Measurements from ENCODE around the gene LAMC2.
"Not testable (repeated sequence)": the region's sequence is repeated elsewhere in the genome, so short reads cannot be mapped to it uniquely, and the experiment has no call there.

Gene LAMC2

GRCh38 chr1:183239793-183240525 is 53.9 kb downstream of the LAMC2 start:
- DNase-seq = no peak

GRCh38 chr1:183240526-183240825 is 54.4 kb downstream of the LAMC2 start:
- no peak for DNase-seq

- DNase-seq = not testable (repeated sequence)
Observed at GRCh38 chr1:183240853-183241252, 54.8 kb downstream of the LAMC2 start.

- no peak for DNase-seq
Observed at GRCh38 chr1:183241471-183241870, 55.4 kb downstream of the LAMC2 start.

- DNase-seq = no peak
Observed at GRCh38 chr1:183242556-183242955, 56.5 kb downstream of the LAMC2 start.

GRCh38 chr1:183243161-183244050 is 57.3 kb downstream of the LAMC2 start:
- DNase-seq = no peak

GRCh38 chr1:183244466-183244865 is 58.4 kb downstream of the LAMC2 start:
- DNase-seq = no peak

GRCh38 chr1:183245357-183245756 is 59.3 kb downstream of the LAMC2 start:
- no peak for DNase-seq

GRCh38 chr1:183246436-183246835 is 60.4 kb downstream of the LAMC2 start:
- no peak for DNase-seq

GRCh38 chr1:183247066-183247465 is 61.0 kb downstream of the LAMC2 start:
- DNase-seq = no peak

- no peak for DNase-seq
Observed at GRCh38 chr1:183247484-183247883, 61.4 kb downstream of the LAMC2 start.

GRCh38 chr1:183247931-183248330 is 61.9 kb downstream of the LAMC2 start:
- DNase-seq = no peak

GRCh38 chr1:183248989-183249691 is 63.1 kb downstream of the LAMC2 start:
- DNase-seq = no peak

- no peak for DNase-seq
Observed at GRCh38 chr1:183249941-183250452, 63.9 kb downstream of the LAMC2 start.

GRCh38 chr1:183251101-183251958 is 65.3 kb downstream of the LAMC2 start:
- no peak for DNase-seq

GRCh38 chr1:183251959-183252450 is 65.9 kb downstream of the LAMC2 start:
- no peak for DNase-seq

- no peak for DNase-seq
Observed at GRCh38 chr1:183255073-183255472, 69.0 kb downstream of the LAMC2 start.

GRCh38 chr1:183259924-183260323 is 73.9 kb downstream of the LAMC2 start:
- no peak for DNase-seq

- DNase-seq = no peak
Observed at GRCh38 chr1:183262628-183263200, 76.7 kb downstream of the LAMC2 start.

- no peak for DNase-seq
Observed at GRCh38 chr1:183263886-183264602, 78.0 kb downstream of the LAMC2 start.
